ENCODE measurements around the gene PRKG2.

Gene PRKG2

DNA sequence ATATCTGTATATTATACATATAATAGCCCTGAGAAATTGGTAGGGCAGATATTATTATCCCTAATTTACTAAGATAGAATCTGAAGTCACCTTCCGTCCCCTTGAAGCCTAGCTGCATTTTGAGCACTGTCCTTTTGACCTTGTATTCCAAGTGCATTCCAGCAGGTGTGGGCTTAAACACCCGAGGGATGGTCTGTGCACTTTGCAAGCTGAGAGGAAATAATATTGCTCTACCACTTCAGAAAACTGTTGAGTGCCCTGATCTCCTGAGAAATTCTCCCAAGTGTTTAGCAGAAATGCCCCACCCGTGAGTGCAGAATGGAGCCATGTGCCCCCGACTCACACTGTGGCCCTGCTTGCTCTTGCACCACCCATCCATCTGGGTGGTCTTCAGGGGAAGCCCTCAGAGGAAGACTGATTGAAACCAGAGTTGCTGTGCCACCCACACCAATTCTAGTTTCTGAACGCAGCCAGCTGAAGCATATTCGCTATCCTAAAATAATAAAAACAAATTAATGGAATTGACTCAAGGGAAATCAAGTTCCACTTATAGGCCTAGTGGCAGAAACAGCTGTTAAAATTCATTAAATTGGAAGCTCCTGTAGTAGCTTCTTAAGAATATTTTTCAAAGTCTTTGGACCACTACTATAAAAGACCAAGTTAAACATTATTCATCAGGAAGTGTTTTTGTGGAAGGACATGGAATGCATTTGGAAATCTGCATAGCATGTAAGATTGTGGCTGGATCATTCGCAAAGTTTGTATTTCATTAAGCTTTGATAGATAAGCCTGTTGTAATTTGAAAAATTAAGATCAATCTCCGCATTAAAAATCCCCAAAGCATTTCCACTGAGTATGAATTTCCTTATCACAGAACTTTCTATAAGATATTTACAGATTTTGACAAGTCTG lies 41.3 kb upstream of the PRKG2 start:
- Mint-ChIP-seq H3K36me3 (ENCODE audit: low read depth) (no peaks in the 10 kb centered on the region), H3K27ac (peak overlapping the region in 1 of 3 experiments; percentile 11), H3K4me1 (no peaks in the 10 kb centered on the region), H3K4me3 (no peak overlapping the region), H3K9me3 (peaks cover 7% of the 10 kb centered on the region), H3K27me3 (ENCODE audit: low read depth) (no peaks in the 10 kb centered on the region)
- TF ChIP-seq, protein P1, sequence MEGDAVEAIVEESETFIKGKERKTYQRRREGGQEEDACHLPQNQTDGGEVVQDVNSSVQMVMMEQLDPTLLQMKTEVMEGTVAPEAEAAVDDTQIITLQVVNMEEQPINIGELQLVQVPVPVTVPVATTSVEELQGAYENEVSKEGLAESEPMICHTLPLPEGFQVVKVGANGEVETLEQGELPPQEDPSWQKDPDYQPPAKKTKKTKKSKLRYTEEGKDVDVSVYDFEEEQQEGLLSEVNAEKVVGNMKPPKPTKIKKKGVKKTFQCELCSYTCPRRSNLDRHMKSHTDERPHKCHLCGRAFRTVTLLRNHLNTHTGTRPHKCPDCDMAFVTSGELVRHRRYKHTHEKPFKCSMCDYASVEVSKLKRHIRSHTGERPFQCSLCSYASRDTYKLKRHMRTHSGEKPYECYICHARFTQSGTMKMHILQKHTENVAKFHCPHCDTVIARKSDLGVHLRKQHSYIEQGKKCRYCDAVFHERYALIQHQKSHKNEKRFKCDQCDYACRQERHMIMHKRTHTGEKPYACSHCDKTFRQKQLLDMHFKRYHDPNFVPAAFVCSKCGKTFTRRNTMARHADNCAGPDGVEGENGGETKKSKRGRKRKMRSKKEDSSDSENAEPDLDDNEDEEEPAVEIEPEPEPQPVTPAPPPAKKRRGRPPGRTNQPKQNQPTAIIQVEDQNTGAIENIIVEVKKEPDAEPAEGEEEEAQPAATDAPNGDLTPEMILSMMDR (IDR thresholded peaks at IDR 0.05; ENCODE audit: unreplicated experiment in 3 of 3) = no peak

DNA sequence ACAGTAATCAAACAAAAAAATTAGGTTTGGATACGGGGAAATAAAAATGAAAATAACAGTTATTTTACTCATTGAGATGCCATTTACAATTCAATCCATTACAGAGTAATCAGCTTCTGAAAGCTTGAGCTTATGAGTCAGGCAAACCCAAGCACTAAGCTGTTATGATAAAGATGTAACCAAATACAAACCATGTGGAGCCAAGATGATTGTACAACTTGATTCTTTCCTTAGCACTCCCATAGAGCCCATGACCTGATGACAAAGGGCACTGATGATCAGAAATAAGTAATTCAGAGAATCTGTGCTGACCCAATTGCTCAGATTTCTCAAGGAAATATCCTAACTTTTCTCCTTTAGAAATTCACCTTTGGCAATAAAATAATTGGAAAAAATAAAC lies 40.5 kb upstream of the PRKG2 start:
- Mint-ChIP-seq H3K27ac (no peak overlapping the region), H3K4me1 (no peaks in the 10 kb centered on the region), H3K4me3 (no peak overlapping the region), H3K27me3 (ENCODE audit: low read depth) (no peaks in the 10 kb centered on the region), H3K36me3 (ENCODE audit: low read depth) (no peaks in the 10 kb centered on the region), H3K9me3 (peaks cover 8% of the 10 kb centered on the region)
- TF ChIP-seq, protein P1 (IDR thresholded peaks at IDR 0.05; ENCODE audit: unreplicated experiment in 3 of 3) = no peak

DNA sequence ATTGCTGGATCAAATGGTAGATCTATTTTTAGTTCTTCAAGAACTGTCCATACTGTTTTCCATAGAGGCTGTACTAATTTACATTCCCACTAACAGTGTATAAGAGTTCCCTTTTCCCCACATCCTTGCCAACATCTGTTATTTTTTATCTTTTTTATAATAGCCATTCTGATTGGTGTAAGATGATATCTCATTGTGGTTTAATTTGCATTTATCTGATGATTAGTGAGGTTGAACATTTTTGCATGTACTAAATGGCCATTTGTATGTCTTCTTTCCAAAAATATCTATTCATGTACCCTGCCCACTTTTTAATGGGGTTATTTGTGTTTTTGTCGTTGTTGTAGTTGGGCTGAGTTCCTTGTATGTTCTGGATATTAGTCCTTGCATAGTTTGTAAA lies 35.4 kb upstream of the PRKG2 start:
- Mint-ChIP-seq H3K4me3 (no peak overlapping the region), H3K36me3 (ENCODE audit: low read depth) (no peaks in the 10 kb centered on the region), H3K27me3 (ENCODE audit: low read depth) (peaks cover 3% of the 10 kb centered on the region), H3K9me3 (peaks cover 11% of the 10 kb centered on the region), H3K27ac (no peak overlapping the region), H3K4me1 (peaks cover 3% of the 10 kb centered on the region)
- TF ChIP-seq, protein P1 (IDR thresholded peaks at IDR 0.05; ENCODE audit: unreplicated experiment in 3 of 3) = no peak

GRCh38 chr4:81245218-81246009 lies 30.4 kb upstream of the PRKG2 start:
- H3K27me3 Mint-ChIP-seq (ENCODE audit: low read depth) = peaks cover 4% of the 10 kb centered on the region
- peaks cover 4% of the 10 kb centered on the region for H3K4me1 Mint-ChIP-seq
- H3K36me3 Mint-ChIP-seq (ENCODE audit: low read depth) = no peaks in the 10 kb centered on the region
- H3K9me3 Mint-ChIP-seq = peaks cover 3% of the 10 kb centered on the region
- no peak overlapping the region for H3K4me3 Mint-ChIP-seq
- peak overlapping the region in 1 of 3 experiments; percentile 49 for H3K27ac Mint-ChIP-seq
- TF ChIP-seq, protein P1 (IDR thresholded peaks at IDR 0.05; ENCODE audit: unreplicated experiment in 3 of 3) = no peak

DNA sequence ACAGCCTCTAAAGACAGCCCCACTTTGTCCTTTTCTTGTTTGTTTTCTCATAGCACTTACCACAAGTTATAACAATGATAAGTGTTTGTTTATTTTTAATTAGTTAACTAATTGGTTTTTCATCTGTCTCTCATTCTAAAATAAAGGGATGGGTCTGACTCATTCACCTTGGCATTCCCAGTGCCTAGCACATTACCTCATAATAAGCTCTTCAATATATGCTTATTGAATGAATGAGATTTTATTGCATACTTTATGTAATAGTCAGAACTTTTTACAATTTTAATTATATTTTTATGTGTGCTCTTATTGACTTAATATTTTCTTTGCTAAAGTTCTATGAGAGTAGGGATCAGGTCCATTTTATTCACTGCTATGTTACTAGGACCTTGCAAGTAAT lies 22.8 kb upstream of the PRKG2 start:
- no peak overlapping the region for H3K4me3 Mint-ChIP-seq
- H3K4me1 Mint-ChIP-seq = no peaks in the 10 kb centered on the region
- H3K36me3 Mint-ChIP-seq (ENCODE audit: low read depth) = no peaks in the 10 kb centered on the region
- no peak overlapping the region for H3K27ac Mint-ChIP-seq
- no peaks in the 10 kb centered on the region for H3K9me3 Mint-ChIP-seq
- TF ChIP-seq, protein P1 (IDR thresholded peaks at IDR 0.05; ENCODE audit: unreplicated experiment in 3 of 3) = no peak
- peaks cover 8% of the 10 kb centered on the region for H3K27me3 Mint-ChIP-seq (ENCODE audit: low read depth)
